ENCODE data around the gene SEMA3A. TPM values are rescaled to one million over a fixed set of nuclear protein-coding genes. Genes with fewer than 3 reads are reported as not detected.
A peak's percentile ranks its signal among the peaks of the same experiment; 100 is the strongest.

Gene SEMA3A
- total RNA-seq, 4 donors from 2014 or later, result 3.1 to 88.9 (median 6.5) TPM

DNA sequence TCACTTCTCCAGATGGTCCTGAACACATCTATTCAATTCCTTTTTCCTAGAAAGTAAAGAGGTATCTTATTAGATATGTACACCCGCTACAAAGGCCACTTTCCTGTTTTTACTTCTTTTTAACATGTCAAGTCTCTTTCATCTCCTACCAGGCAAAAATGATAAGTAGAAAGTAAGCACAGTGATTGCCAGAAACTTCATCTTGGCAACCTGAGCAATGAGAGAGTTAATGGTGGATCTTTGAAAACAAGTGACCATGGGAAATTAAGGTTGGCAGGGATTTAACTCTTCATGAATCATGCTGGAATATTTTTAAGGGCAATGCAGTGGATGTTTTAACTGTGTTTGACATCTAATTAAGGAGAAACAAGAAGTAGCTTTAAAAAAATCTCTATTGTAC lies 2.7 kb downstream of the SEMA3A start:
- H3K9me3 ChIP-seq, result no peaks in the 10 kb centered on the region
- DNase-seq, result no peak
- H3K36me3 ChIP-seq, result no peaks in the 10 kb centered on the region
- no peak overlapping the region for H3K27ac ChIP-seq
- no peaks in the 10 kb centered on the region for H3K4me1 ChIP-seq
- no peaks in the 10 kb centered on the region for H3K27me3 ChIP-seq
- intact Hi-C loops (cut with DNase I; ENCODE audit: low total_unique reads), result no loop called here
- TF ChIP-seq, protein P1, sequence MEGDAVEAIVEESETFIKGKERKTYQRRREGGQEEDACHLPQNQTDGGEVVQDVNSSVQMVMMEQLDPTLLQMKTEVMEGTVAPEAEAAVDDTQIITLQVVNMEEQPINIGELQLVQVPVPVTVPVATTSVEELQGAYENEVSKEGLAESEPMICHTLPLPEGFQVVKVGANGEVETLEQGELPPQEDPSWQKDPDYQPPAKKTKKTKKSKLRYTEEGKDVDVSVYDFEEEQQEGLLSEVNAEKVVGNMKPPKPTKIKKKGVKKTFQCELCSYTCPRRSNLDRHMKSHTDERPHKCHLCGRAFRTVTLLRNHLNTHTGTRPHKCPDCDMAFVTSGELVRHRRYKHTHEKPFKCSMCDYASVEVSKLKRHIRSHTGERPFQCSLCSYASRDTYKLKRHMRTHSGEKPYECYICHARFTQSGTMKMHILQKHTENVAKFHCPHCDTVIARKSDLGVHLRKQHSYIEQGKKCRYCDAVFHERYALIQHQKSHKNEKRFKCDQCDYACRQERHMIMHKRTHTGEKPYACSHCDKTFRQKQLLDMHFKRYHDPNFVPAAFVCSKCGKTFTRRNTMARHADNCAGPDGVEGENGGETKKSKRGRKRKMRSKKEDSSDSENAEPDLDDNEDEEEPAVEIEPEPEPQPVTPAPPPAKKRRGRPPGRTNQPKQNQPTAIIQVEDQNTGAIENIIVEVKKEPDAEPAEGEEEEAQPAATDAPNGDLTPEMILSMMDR (IDR thresholded peaks at IDR 0.05), result no peak
- TF ChIP-seq POLR2A (IDR thresholded peaks at IDR 0.05), result no peak
- no peak overlapping the region for H3K4me3 ChIP-seq

DNA sequence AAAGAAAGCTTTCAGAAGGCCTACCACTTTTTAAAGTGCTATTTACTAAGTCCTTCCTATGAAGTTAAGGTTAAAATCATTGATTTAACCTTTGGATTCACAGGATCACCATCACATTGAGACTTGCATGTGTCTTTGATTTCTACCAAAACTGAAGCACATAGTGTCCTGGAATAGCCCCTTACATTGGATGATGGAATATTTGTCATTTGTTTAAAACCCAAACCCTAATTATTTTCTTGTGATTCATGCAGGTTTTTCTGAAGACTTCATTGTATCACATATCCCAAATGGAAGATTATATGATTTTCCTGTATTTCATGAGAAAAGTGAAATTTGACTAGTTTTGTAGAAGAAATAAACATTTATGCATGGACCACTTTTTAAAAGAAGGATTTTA lies 3.3 kb downstream of the SEMA3A start:
- Histone ChIP-seq H3K36me3 (no peaks in the 10 kb centered on the region), H3K9me3 (no peaks in the 10 kb centered on the region), H3K27ac (no peak overlapping the region), H3K27me3 (no peaks in the 10 kb centered on the region), H3K4me3 (no peak overlapping the region), H3K4me1 (no peaks in the 10 kb centered on the region)
- intact Hi-C loops (cut with DNase I; ENCODE audit: low total_unique reads), result no loop called here
- TF ChIP-seq, protein P1 (IDR thresholded peaks at IDR 0.05), result no peak
- TF ChIP-seq POLR2A (IDR thresholded peaks at IDR 0.05), result no peak
- no peak for DNase-seq

DNA sequence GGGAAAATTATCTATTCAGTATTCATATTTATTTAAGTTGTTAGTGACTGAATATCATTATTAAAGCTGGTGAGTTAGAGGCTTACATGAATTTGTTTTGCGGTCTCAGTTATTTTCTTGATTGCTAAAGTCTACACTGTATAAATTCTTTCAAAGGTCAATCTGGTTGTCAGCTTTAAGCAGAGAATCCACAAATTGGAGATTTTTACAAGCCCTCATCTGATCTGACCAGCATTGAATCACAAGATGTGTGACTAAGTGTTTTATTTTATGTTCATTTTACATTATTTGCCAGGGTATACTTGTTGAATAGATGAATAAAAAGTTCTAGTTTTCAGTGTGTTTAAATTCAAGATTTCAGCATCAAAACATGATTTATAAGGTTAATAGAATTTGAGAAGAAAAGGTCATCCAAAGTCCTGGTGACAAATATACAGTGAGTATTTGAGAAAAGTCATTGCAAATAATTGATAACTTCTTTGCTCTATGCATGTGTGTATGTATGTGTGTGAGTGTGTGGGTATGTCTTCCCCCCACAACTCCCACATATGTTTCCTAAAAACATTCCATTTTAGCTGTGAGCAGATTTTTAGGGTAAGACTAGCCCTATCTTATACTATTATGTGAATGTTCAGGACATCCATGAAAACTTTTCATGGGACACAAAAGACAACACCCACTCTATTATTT lies 4.4 kb downstream of the SEMA3A start:
- H3K27me3 ChIP-seq, result no peaks in the 10 kb centered on the region
- TF ChIP-seq, protein P1 (IDR thresholded peaks at IDR 0.05), result no peak
- no peak for TF ChIP-seq POLR2A (IDR thresholded peaks at IDR 0.05)
- no peaks in the 10 kb centered on the region for H3K36me3 ChIP-seq
- H3K9me3 ChIP-seq, result no peaks in the 10 kb centered on the region
- no peaks in the 10 kb centered on the region for H3K4me1 ChIP-seq
- no peak overlapping the region for H3K27ac ChIP-seq
- intact Hi-C loops (cut with DNase I; ENCODE audit: low total_unique reads), result no loop called here
- H3K4me3 ChIP-seq, result no peak overlapping the region
- DNase-seq, result no peak

DNA sequence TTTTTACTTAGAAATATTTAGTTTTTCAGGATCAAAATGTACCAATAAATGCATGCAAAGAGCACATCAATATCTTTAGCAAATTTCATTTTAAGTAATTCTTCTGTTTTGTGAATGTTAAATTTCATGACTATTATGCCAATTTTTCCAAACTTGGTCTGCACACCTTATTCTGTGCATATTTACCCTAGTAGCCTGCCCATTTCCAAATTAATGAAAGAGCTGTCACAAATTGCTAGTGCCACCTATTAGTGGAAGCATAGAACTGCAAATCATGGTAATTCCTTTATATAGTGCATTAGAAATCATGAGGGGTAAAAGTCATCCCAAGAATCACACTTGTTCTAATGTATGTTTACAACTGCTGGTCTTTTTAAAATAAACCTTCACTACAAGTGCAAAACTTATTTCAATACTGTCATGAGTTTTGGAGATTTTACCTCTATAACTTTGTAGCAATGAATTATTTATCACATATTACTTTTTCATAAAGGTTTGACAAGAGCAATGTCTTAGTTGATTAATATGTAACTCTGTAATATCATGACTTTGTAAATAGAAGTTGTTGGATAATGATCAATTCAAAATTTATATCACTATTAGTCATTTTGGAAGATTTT lies 5.7 kb downstream of the SEMA3A start:
- DNase-seq, result no peak
- Histone ChIP-seq H3K4me1 (no peaks in the 10 kb centered on the region), H3K36me3 (no peaks in the 10 kb centered on the region), H3K27ac (no peak overlapping the region), H3K9me3 (no peaks in the 10 kb centered on the region), H3K4me3 (no peak overlapping the region), H3K27me3 (no peaks in the 10 kb centered on the region)
- intact Hi-C loops (cut with DNase I; ENCODE audit: low total_unique reads), result no loop called here
- TF ChIP-seq, protein P1 (IDR thresholded peaks at IDR 0.05), result peak in 1 of 4 experiments; percentile 14
- no peak for TF ChIP-seq POLR2A (IDR thresholded peaks at IDR 0.05)

DNA sequence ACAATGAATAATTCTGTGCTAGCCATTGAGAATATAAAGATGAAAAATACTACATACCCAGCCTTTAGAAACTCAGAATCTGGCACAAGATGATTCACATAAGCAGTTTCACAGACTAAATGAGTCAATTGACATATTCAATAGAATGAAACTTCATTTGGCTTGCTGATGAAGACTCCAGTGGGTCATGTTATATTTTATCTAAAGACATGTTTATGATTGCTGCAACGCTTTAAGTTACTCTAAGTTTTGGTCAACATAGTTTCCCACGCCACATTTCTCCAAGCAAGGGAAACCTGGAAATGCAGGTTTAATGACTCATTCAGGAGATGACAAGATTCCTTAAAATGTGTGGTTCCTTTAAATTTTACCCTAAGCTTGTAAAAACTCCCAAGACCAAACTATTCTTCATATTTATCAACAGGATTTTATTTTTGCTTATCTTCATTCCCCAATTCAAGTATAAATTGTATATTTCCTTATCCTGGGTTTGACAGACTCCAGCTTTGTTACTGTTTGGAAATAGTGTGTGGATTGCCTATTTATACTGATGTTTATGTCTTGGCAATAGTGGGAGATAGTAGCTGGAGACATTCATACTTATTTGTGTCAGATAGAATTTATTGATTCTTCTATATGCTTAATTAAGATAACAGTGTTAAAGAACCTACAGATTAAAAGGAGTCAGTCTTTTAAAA lies 6.6 kb downstream of the SEMA3A start:
- intact Hi-C loops (cut with DNase I; ENCODE audit: low total_unique reads), result no loop called here
- Histone ChIP-seq H3K27ac (no peak overlapping the region), H3K27me3 (no peaks in the 10 kb centered on the region), H3K9me3 (no peaks in the 10 kb centered on the region), H3K4me1 (no peaks in the 10 kb centered on the region), H3K36me3 (no peaks in the 10 kb centered on the region), H3K4me3 (no peak overlapping the region)
- DNase-seq, result no peak
- TF ChIP-seq POLR2A (IDR thresholded peaks at IDR 0.05), result no peak
- TF ChIP-seq, protein P1 (IDR thresholded peaks at IDR 0.05), result no peak
